NCI-H510A (cell line): ENCODE results near the gene SPN.
"Not testable (repeated sequence)": the region's sequence is repeated elsewhere in the genome, so short reads cannot be mapped to it uniquely, and the experiment has no call there.

Experiments used
- DNase-seq: peaks from one replicate; lab custom pipeline; 2025; lab: John Stamatoyannopoulos, UW

SPN gene

DNA sequence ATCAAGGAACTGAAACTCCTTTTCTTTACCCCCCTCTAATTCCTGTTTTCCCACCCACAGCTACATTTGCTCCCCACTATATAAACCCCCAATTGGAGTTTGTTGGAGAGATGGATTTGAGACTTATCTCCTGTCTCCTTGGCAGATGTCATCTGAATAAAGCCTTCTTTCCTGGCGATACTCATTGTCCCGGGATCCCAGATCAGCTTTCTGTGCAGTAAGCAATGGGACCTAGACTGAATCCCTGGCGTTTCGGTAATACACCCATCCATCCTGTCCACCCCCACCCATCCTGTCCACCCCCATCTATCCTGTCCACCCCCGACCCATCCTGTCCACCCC is 38.1 kb downstream of the SPN start:
- no peak for DNase-seq

DNA sequence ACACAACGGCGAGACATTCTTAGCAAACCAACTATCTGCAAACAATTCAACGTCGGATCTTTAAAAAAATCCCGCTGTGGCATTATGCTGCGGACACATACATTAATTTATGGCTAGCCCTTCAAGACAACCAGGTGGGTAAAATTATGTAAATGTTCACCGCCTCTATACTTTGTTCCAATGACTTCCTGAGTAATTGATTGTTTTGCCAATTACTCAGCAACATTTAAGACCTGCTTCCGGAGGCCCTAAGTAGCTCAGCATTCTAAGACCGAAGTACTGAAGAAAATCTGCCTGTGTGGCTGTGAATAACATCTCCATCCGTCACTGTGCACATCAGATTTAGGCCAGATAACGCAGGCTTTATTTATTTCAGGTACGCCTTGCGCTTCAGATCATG is 39.2 kb downstream of the SPN start:
- no peak for DNase-seq

DNA sequence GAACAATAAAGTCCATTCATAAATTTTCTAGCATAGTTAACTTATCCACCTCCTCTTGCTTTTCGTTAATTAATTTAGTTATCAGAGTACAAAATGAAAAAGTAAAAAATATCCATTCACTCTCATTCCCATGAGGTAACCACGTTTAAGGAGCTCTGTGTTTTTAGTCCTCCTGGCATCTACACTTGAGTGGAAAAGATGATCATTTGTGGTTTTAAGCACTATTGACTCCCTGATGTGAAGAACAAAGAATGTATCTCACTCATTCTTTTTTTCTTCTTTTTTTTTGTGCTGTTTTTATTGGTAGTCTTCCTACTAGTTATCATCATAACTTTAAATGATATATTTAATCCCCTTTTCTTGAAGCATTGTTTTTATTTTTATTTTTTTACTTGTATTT is 42.0 kb downstream of the SPN start:
- no peak for DNase-seq

DNA sequence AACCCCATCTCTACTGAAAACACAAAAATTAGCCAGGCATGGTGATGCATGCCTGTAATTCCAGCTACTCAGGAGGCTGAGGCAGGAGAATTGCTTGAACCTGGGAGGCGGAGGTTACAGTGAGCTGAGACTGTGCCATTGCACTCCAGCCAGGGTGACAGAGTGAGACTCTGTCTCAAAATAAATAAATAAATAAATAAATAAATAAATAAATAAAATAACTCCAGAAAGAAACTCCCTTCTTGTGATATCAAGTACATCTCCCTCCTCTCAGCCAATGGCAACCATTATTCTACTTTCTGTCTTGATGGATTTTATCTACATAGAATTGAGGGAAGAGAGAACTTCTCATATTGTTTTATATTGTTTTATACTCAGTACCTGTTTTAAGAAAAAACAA is 44.1 kb downstream of the SPN start:
- DNase-seq, result not testable (repeated sequence)

DNA sequence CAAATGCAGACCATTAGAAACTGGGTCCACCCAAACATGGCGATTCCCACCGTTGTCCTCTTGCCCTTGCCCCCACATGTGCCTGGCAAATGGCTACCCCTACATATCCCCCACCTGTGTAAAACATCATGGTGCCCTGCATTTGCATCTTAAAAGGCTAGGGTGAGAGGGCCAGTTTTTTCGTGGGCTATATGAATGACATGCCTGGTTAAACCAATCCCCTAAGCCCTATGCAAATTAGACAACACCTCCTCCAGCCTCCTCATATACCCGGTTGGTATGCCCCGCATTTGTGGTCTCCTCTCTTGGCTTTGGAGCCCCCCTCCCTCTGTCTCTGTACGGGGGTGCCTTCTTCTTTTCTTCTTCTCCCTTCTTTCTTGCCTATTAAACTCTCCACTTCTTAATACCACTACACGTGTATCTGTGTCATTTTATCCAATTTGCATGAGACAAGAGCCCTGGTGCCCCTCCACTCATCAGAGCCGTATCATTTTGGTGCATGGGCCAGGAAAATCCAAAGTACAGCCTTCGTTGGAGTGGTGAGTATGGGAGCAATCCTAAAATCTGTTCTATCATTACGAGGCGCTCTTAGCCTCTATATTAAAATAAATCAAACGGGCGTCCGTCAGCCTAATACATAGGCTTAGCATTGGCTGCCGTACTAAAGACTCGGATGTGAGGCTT is 46.0 kb downstream of the SPN start:
- DNase-seq, result no peak

DNA sequence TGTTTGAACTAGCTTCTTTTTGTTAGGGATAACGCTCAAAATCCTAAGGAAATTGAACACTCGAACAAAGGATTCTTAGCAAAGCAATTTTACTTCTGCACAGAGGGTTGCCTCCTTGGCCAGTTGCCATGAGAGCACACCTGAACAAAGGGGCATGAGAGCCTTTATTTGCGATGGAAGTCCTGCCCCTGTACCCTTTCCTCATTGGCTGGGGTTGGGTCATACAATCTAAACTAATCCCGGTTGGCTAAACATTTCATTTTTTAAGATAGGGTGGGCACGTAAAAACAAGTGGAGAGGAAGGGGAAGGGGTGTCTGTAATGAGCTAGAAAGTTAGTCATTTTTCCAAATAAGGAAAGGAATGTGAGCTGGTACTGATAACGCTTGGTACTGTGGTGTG is 46.6 kb downstream of the SPN start:
- not testable (repeated sequence) for DNase-seq

DNA sequence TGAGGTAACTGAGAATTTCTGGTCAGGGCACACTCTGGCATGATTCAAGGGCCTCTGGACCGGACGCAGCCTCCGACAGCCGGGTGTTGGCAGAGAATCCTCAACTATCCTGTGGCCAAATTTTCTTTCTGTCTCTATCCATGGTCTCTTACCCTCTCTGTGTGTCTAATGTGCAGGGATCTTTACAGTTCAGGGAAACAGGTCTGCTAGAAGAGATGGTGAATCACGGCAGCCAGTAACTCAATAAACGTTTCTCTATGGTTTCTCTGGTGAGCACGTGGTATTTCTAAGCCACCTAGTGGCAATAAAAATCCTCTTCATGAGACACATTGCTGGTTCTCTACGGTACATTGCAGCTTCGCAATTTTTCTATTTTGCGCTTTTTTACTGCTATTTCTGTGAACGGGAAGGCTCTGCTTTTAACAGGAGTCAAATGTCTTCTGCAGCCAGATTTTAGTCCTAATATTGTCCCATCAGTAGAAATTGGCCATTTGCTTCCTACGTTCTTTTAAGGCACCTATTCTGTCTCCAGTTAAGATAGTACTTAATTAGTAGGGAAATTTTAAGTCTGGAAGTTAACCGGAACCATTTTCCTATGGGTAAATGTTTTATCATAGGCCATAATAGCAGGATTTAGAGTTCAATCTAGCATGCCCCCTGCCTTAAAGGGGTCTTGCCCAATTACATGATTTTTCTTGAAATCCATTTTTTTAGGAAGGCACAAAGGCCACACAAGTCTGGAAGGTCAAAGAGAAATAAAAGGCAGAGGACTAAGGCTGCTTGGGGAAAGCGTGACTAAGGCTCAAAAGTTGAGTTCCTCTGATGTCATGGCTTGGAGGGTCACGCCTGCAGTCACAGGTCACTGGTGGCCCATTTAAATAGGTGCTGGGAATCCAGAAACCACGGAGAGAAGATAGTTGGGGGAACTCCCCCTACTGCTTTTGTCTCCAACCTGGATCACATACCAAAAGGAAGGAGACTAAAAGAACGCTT is 47.5 kb downstream of the SPN start:
- no peak for DNase-seq

DNA sequence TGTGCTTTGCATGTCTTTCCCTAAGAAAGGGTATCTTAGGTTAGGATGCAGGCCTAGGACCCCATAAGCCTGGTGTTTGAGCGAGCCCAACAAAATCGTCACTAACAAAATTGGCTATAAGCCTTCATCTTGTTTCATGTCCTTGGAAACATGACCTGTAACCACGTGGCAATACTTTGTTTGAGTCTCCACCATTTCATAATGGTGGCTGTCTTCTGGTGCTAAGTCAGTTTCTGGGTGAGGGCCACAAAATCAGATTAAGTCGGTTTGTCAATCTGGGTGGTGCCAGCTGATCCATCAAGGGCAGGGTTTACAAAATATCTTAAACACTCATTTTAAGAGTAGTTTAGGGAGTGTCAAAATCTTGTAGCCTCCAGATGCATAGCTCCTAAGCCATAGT is 49.8 kb downstream of the SPN start:
- DNase-seq, result no peak

DNA sequence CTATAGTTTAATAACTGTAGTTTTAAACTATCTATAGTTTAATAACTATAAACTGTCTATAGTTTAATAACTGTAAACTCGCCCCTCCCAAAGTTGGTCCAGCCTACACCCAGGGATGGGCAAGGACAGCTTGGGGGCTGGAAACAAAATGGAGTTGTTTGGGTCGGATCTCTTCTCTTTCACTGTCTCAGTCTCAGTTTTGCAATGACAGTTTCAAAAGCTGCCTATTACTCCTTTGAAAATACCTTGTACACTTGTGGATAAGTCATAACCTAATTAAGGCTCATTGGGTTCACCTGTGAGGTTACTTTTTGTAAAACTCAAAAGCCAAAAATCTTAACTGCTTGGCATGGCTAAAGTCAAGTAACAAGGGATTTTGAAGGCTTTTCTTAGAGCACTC is 51.3 kb downstream of the SPN start:
- no peak for DNase-seq

DNA sequence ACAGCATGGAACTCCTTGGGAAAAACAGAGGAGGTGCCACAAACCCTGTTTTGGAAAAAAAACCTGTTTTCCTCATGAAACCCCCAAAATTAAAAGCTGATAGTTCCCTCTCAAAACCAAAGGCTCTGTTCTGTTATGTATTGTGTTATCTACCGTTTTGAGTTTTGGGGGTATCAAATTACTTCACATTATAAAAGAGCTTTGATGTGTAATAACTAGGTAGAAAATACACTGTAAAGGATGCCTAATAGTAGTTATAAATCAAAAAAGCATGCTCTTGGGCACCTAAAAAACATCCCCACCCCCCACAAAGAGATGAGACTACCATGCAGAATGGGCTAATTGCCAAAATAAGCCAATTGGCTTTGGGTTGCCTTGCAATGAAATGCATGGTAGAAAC is 51.9 kb downstream of the SPN start:
- no peak for DNase-seq

DNA sequence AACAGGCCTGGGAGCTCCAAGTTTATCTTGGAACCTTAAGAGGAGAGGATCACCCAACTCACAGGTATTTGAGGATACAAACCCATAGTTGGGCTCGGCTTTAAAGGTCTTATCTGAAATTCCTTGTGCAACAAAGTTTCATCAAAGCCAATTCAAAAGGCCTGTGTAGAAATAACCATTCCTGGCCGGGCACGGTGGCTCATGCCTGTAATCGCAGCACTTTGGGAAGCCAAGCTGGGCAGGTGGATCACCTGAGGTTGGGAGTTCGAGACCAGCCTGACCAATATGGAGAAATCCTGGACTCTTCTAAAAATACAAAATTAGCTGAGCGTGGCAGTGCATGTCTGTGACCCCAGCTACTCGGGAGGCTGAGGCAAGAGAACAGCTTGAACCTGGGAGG is 54.1 kb downstream of the SPN start:
- no peak for DNase-seq

DNA sequence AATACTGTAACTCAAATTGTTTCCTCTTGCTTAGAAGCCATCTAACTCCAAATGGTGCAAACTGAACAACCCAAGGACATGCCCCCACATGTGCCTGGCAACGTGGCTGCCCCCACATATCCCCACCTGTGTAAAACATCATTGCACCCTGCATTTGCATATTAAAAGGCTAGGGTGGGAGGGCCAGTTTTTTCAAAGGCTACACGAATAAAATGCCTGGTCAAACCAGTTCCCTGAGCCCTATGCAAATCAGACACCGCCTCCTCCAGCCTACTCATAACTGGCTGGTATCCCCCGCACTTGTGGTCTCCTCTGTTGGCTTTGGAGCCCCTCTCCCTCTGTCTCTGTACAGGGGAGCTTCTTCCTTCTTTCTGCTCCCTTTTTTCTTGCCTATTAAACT is 56.0 kb downstream of the SPN start:
- DNase-seq, result no peak
